Sigmoid colon (tissue), 7 donors: ENCODE results near the gene SNUPN. TPM values are rescaled to one million over a fixed set of nuclear protein-coding genes. Genes with fewer than 3 reads are reported as not detected.

ENCODE experiments used
- DNase-seq: peaks from one replicate; pipeline ENCODE4 v3.0.0-alpha.2; 2019
- H3K27ac ChIP-seq, 4 donors: fragments of 200-600 bp; sonication (generic); one replicate each; pipeline ENCODE4 v1.5.1; 2016 to 2019; ENCODE audit warnings: mild to moderate bottlenecking in 1 of 4
- H3K27me3 ChIP-seq, 3 donors: fragments of 200-600 bp; sonication (generic); one replicate each; pipeline ENCODE4 v1.5.1; 2019; ENCODE audit warnings: mild to moderate bottlenecking in 1 of 3
- H3K36me3 ChIP-seq, 4 donors: fragments of 200-600 bp; sonication (generic); one replicate each; pipeline ENCODE4 v1.5.1; 2016 to 2019
- H3K4me1 ChIP-seq, 4 donors: fragments of 200-600 bp; sonication (generic); one replicate each; pipeline ENCODE4 v1.5.1; 2017 to 2019
- H3K4me3 ChIP-seq, 4 donors: fragments of 200-600 bp; sonication (generic); one replicate each; pipeline ENCODE4 v1.5.1; 2017 to 2019; ENCODE audit warnings: mild to moderate bottlenecking in 2 of 4, moderate library complexity in 1 of 4
- H3K9me3 ChIP-seq, 4 donors: fragments of 200-600 bp in 3 of 4; sonication (generic) in 3 of 4; one replicate each; pipeline versions ENCODE4 v1.5.1 to v1.6.1; 2013 to 2019
- EP300 ChIP-seq, 4 donors: sonication (generic); formaldehyde crosslinking; IDR thresholded peaks; one replicate each; pipeline ENCODE4 v1.6.1; 2017; ENCODE audit warnings: antibody characterized with exemption in 4 of 4
- POLR2A ChIP-seq, 2 donors: fragments of 450-650 bp; IDR thresholded peaks; one replicate each; pipeline ENCODE4 v1.6.1; 2016; ENCODE audit warnings: antibody characterized with exemption in 2 of 2, mild to moderate bottlenecking in 2 of 2, moderate library complexity in 2 of 2
- POLR2AphosphoS5 ChIP-seq, 4 donors: sonication (generic); formaldehyde crosslinking; IDR thresholded peaks; one replicate each; pipeline ENCODE4 v1.6.1; 2017; ENCODE audit warnings: antibody characterized with exemption in 4 of 4
- WGBS, 2 donors: extraction: QIAGEN DNeasy Blood & Tissue Kit; methylation state at CpG; one replicate each; pipeline ENCODE4 v1.1.7; 2013; 5-methylcytosine and 5-hydroxymethylcytosine counted together
- intact Hi-C: fragments of 100-400 bp; cut with DNase I; formaldehyde crosslinking; loops from one replicate; pipeline ENCODE4 v1.15.1; 2023
- polyA plus RNA-seq, 3 donors: library from polyadenylated mRNA; stranded (reverse); fragments of 200-250 nt; gene quantifications; one replicate each; pipeline ENCODE4 v1.2.3, GENCODE V29; 2013
- total RNA-seq, 4 donors: library from RNA; depleted of rRNA; stranded (reverse); fragments of >200 nt; gene quantifications; one replicate each; pipeline ENCODE4 v1.1.0, GENCODE V29; 2016
- TF ChIP-seq, protein P1 (sequence below), 4 experiments: fragments of 450-650 bp in 3 of 4; fragments of 200-600 bp in 1 of 4; IDR thresholded peaks; one replicate each; pipeline ENCODE4 v1.5.1; 2016 to 2019; ENCODE audit warnings: antibody characterized with exemption in 4 of 4, mild to moderate bottlenecking in 3 of 4, moderate library complexity in 2 of 4
- donor health status: healthy with polysubstance abuse.
- donor health status: Bipolar disorder and iron deficiency.
- donor health status: healthy.

Gene SNUPN
- total and polyA plus RNA-seq, 7 donors = 15.3 to 28.6 (median 21.6) TPM

DNA sequence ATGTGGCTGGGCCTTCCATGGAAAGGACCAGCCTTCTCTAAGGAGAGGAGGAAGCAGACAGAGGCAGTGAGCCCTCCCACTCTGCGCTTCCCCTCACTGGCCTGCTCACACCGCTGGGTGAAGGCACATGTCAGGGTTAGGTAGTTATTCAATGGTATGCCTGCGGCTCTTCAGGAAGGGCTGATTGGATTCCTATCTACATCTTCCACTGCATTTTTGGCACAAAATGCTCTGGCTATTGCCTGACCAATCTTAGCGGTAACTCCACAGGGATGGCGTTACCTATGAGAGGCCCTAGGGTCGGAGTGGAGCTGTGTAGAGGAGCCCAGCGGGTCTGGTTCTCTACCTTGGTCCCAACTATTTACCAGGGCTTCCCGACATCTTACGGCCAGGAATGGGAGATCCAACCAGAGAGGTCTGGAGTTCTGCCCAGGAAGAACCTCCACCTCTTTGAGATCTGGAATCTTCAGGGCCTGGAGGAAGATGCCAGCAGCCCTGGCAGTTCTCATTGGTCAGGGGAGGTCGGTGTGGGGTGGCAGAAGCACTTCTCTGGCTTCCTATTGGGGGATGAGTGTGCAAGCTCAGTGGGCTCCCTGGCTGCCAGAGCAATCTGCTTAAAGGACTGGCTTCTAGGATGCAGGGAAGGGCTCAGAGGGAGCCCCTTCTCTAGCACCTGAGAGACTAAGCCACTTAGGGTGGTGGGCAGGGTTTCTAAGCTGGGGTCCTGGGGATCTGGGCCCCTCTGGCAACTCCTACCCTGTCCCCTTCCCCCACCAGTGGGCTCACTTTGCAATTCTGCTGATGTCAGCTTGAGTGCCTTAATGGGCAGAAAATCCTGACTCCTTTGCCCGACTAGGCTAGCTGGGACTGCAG is 46.4 kb upstream of the SNUPN start:
- peaks cover 0 to 64% (median 52%) of the 10 kb centered on the region in 4 donors for H3K4me1 ChIP-seq
- intact Hi-C loops = no loop called here
- no peaks in the 10 kb centered on the region for H3K9me3 ChIP-seq
- DNase-seq = no peak
- H3K27me3 ChIP-seq = no peaks in the 10 kb centered on the region
- TF ChIP-seq POLR2AphosphoS5 (IDR thresholded peaks at IDR 0.05) = peak in 3 of 4 donors; percentile 18 to 68 (median 53)
- no peak for TF ChIP-seq POLR2A (IDR thresholded peaks at IDR 0.05)
- H3K27ac ChIP-seq = peak overlapping the region; percentile 79 to 94 (median 92)
- peaks cover 9 to 22% (median 18%) of the 10 kb centered on the region in 4 donors for H3K36me3 ChIP-seq
- 85% methylated on average over 11 of the region's 11 CpGs for WGBS, 2 donors
- no peak overlapping the region for H3K4me3 ChIP-seq

GRCh38 chr15:75669879-75670212 is 44.3 kb upstream of the SNUPN start:
- H3K27me3 ChIP-seq = no peaks in the 10 kb centered on the region
- H3K36me3 ChIP-seq = peaks cover 0 to under 1% (median 0%) of the 10 kb centered on the region in 4 donors
- TF ChIP-seq, protein P1, sequence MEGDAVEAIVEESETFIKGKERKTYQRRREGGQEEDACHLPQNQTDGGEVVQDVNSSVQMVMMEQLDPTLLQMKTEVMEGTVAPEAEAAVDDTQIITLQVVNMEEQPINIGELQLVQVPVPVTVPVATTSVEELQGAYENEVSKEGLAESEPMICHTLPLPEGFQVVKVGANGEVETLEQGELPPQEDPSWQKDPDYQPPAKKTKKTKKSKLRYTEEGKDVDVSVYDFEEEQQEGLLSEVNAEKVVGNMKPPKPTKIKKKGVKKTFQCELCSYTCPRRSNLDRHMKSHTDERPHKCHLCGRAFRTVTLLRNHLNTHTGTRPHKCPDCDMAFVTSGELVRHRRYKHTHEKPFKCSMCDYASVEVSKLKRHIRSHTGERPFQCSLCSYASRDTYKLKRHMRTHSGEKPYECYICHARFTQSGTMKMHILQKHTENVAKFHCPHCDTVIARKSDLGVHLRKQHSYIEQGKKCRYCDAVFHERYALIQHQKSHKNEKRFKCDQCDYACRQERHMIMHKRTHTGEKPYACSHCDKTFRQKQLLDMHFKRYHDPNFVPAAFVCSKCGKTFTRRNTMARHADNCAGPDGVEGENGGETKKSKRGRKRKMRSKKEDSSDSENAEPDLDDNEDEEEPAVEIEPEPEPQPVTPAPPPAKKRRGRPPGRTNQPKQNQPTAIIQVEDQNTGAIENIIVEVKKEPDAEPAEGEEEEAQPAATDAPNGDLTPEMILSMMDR (IDR thresholded peaks at IDR 0.05) = no peak
- no peak for TF ChIP-seq POLR2AphosphoS5 (IDR thresholded peaks at IDR 0.05)
- no peak for TF ChIP-seq POLR2A (IDR thresholded peaks at IDR 0.05)
- TF ChIP-seq EP300 (IDR thresholded peaks at IDR 0.05) = no peak
- H3K27ac ChIP-seq = no peak overlapping the region
- WGBS, 2 donors = 87 to 89% methylated on average over 6 of the region's 6 CpGs
- H3K4me3 ChIP-seq = no peak overlapping the region
- peaks cover 0 to 51% (median 48%) of the 10 kb centered on the region in 4 donors for H3K4me1 ChIP-seq
- DNase-seq = no peak
- intact Hi-C loops = no loop called here
- H3K9me3 ChIP-seq = no peaks in the 10 kb centered on the region

- DNase-seq = no peak
- intact Hi-C loops = no loop called here
- Histone ChIP-seq H3K36me3 (no peaks in the 10 kb centered on the region), H3K4me1 (peaks cover 0 to 46% (median 43%) of the 10 kb centered on the region in 4 donors), H3K9me3 (no peaks in the 10 kb centered on the region), H3K27me3 (no peaks in the 10 kb centered on the region), H3K4me3 (no peak overlapping the region), H3K27ac (no peak overlapping the region)
- TF ChIP-seq, protein P1 (IDR thresholded peaks at IDR 0.05) = no peak
- peak in 2 of 4 donors; percentile 14 to 39 for TF ChIP-seq POLR2AphosphoS5 (IDR thresholded peaks at IDR 0.05)
- WGBS, 2 donors = 77 to 83% methylated on average over 14 of the region's 14 CpGs
Observed at GRCh38 chr15:75669191-75669878, 43.8 kb upstream of the SNUPN start.

DNA sequence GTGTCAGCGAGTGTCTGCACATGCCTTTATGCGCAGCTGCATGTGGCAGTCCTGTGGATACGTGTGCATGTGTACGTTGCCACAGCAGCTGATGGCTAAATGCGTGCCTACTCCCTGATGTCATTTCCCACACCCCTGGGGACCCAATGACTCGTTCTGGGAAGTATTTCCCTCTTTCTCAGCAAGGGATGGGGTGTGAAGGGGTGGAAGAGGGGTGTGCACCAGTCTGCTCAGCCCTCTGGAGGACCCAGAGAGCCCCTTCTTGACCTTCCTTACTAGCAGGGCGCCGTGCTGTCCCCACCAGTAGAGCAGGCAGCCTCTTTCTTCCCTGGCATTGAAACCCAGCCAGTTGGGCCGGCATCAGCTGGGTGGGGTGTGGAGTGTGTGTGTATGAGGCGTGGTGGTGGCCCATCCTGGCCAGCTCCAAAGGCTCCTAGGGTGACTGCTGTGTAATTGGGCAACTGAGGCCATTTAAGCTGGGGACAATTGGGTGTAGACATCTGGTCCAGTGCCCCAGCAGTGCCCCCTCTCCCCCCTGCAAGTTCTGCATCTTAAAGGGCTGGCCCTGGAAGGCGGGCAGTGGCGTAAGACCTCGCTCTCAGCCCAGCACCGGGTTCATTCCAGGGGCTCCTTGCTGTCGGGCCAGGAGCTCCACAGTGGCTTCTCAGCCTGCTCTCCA is 41.4 kb upstream of the SNUPN start:
- Histone ChIP-seq H3K27ac (peak overlapping the region; percentile 40 to 75 (median 60)), H3K36me3 (no peaks in the 10 kb centered on the region), H3K27me3 (no peaks in the 10 kb centered on the region), H3K4me1 (peaks cover 0 to 28% (median 21%) of the 10 kb centered on the region in 4 donors), H3K4me3 (no peak overlapping the region), H3K9me3 (no peaks in the 10 kb centered on the region)
- WGBS, 2 donors = 33 to 64% methylated on average over 15 of the region's 15 CpGs
- no peak for DNase-seq
- intact Hi-C loops = no loop called here
- TF ChIP-seq, protein P1 (IDR thresholded peaks at IDR 0.05) = no peak
- peak in 2 of 4 donors; percentile 45 to 61 for TF ChIP-seq EP300 (IDR thresholded peaks at IDR 0.05)
- peak in 3 of 4 donors; percentile 41 to 84 (median 66) for TF ChIP-seq POLR2AphosphoS5 (IDR thresholded peaks at IDR 0.05)
- TF ChIP-seq POLR2A (IDR thresholded peaks at IDR 0.05) = no peak
